GM18526 (cell line): ENCODE results near the gene ELOF1.

ENCODE experiments used
- POLR2A ChIP-seq: IDR thresholded peaks from 3 replicates; pipeline ENCODE4 v1.6.1; 2011; ENCODE audit not compliant: insufficient read length; ENCODE audit errors: extremely low read depth

ELOF1 gene

DNA sequence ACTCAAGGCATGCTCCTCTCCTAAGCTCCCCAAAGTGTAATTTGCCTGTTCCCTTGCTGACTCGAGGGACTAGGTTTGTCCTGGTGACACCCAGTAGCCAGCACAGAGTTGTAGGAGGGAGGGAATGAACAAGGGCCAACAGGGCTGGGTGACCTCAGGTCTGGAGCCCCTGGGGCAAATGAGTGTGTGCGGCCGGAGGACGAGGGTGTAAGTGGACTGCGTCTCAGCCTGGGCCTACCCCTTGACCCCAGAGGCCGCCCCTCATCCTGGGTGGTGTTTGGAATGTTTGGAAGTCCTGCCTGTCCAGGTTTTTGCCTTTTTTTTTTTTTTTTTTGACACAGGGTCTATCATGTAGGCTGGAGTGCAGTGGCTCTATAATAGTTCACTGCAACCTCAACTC lies 52.1 kb downstream of the ELOF1 start:
- TF ChIP-seq POLR2A: no peak

DNA sequence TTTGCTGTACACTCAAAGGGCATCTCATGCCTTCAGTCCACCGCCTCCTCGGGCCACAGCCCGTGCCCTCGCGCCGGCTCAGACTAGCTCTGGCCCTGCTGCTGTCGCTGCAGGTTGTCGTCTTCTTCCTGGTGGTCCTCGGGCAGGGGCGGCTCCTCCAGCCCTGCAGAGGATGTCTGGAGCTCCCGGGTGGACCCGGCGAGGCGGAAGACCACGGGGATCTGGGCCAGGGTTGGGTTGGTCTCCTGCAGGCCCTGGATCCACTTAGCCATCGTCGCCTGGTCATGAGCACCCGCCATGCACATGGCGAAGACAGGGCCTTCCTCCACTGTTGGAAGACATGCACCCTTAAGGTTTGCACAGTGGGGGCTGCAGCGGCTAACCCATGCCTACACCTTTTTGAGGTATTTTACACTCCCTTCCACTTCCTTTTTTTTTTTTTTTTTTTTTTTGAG lies 52.9 kb downstream of the ELOF1 start:
- no peak for TF ChIP-seq POLR2A

DNA sequence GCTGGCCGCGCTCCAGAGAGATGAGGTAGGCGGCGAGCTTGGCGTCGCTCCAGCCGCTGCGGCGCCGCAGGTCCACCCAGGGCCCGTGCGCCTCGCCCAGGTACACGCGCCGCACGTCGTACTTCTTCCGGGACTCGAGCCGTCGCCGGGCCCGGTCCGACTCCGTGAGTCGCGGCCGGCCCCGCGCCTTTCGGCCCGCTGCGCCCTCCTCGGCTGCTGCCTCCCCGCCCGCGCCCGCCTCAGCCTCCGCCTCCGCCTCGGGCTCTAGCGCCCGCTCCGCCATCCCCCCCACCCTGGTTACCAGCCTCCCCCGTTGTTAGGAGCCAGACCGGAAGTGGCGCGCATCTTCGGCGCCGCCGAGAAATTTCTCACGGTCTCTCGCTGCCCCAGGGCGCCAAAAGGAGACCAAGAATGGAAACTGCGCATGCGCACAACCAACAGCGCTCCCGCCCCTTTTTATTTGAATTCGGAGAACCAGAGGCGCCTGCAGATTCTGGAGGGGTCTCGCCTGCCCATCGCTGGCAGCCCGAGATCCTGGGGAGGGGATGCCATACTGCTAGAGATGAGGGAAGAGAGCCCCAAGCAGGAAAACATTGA lies 53.4 kb downstream of the ELOF1 start, which contains the start of gene ZNF653:
Gene ZNF653, minus strand, starts transcription at position 336 of the 597 bp plus-strand sequence. Its CDS starts 53 bp downstream, at position 283.
- TF ChIP-seq POLR2A: peak; percentile 57

DNA sequence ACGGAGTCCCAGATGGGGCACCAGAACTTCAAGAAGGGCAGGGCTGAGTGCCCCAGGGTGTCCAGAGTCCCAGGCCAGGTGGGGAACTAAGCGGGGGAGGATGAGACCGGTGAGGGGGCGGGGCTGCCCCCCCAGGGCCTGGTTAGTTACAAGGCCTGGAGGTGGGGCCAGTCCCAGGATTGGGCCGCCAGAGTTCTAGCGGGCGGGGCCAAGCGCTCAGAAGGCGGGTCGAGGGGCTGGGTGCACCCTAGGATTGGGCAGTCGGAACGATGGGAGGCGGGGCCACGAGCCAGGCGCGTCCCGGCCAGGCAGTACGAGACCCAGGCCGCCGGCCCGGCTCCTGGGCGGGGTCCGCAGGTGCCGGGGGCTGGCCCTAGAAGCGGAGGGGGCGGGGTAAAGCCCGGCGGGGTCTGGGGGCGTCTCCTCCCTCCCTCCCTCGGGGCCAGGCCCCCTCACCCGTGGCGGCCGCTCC lies 54.0 kb downstream of the ELOF1 start:
- peak; percentile 28 for TF ChIP-seq POLR2A

DNA sequence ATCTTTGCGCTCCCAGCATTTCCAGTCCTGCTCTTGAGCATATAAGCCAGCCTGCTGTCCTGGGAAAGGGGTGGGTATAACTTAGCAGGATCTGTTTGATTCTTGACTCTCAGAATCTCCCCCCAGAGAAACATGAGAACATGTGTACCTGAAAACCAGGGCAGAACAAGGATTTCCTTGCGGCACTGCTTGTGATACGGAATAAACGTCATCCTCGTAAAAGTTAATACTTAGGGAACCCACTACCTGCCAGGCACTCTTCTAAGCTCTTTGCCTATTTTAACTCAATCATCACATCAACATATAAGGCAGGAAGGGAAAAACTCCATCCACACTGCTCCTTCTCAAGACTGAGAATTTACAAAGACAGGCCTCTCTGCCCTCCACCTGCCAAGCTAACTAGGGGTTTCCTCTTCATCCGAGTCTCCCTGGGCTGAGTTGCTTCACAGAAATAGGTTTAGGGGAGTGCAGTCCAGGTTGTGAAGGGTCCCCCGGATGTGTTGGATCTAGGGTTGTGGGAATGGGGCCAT lies 54.5 kb downstream of the ELOF1 start:
- no peak for TF ChIP-seq POLR2A
